ENCODE results near the gene AKR1C3. TPM values are rescaled to one million over a fixed set of nuclear protein-coding genes. Genes with fewer than 3 reads are reported as not detected.
"Not testable (repeated sequence)": the region's sequence is repeated elsewhere in the genome, so short reads cannot be mapped to it uniquely, and the experiment has no call there.

AKR1C3 gene
- polyA plus RNA-seq (ENCODE audit: low read depth in 6 of 6): 1 to 10 TPM in 1 of 6 donors, under 1 TPM in 4, not detected in 1; 0.29 to 1.6 (median 0.58) TPM

DNA sequence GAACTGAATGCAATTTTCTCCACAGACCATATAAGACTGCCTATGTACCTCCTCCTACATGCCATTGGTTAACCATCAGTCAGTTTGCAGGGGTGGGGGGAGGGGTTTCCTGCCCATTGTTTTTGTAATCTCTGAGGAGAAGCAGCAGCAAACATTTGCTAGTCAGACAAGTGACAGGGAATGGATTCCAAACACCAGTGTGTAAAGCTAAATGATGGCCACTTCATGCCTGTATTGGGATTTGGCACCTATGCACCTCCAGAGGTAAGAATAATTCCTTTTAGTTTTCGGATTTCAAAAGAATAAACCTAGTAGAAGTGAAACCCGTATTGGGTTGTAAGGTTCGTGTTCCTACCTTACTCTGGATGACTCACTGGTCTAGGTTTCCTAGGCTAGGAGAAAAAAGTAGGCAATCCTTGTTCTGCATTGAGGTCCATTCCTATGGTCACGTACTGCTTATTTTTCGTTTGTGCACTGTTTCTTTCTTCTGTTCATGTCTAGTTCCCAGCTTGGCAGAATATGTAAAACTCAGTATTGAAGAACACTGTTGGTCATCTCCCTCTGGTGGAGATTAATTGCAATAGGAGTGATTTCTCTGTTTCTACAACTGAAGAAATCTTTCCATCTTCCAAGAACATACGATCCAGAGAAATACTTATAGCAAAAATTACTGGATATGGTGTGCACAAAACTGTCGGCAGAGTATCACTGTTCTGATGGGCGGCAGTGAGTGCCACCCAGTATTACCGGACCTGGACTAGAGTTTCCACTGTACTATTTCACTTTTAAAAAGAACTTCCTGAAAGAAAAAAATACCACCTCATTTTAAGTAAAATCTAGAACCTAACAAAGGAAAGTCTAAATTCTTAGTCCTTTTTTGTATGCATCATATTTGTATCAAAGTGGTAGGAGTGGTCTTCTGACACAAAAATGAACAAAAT, at the start of gene AKR1C3:
TSS of gene AKR1C3 (plus strand) at position 150 of the 941 bp plus-strand sequence. CDS start at position 181, 31 bp downstream.
- Mint-ChIP-seq H3K36me3 (peaks cover 0 to 6% of the 10 kb centered on the region in 2 donors), H3K4me3 (peak within 1 kb of the TSS; percentile 31 to 76 (median 61)), H3K9me3 (peaks cover under 1 to 13% (median 4%) of the 10 kb centered on the region in 7 donors), H3K4me1 (peaks cover 2 to 6% (median 4%) of the 10 kb centered on the region in 3 donors), H3K27ac (no peak within 1 kb of the TSS), H3K27me3 (peaks cover 3 to 9% (median 6%) of the 10 kb centered on the region in 3 donors)
- DNase-seq (peak; percentile 2), ATAC-seq (ENCODE audit: low read depth in 2 of 2) (peak; percentile 23 to 50)

DNA sequence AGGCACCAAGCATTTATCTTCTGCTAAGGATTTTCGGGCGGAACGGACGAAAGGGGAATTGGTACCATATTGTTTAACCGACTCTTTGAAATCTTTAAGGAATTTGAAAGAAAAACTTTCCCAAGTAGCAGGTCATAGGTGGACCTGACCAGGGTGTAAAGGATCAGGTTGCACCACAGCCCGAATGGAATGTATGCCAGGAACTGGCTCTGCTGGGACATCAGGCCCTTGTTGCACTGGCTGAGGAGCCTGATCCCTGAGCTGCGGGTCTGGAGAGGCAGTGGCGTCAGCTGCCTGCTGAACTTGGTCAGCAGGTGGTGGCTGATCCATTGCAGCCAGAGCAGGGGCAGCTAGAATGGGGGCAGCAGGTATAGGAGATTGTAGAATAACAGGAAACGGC, 49.1 kb upstream of the AKR1C3 start:
- no peak overlapping the region for H3K27ac Mint-ChIP-seq

DNA sequence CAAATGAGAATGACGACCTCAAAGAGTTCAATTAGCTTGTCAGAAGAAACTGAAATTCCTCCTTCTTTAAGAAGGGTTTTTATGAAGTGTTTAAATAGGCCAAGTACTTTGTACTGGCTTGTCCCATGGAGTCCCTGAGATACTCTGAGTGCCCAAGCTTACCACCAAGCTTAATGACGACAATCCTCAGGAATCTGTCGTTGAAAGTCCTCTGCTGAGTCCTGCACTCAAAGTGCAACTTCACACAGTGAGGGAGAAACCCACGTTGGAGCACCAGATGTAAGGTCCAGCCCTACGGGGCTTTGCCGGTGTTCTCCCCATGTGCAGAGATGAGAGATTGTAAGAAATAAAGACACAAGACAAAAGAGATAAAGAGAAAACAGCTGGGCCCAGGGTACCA, 47.8 kb upstream of the AKR1C3 start:
- H3K4me3 Mint-ChIP-seq: no peak overlapping the region

More for the DNA sequence above, 49.1 kb upstream of the AKR1C3 start:
- no peak overlapping the region for H3K4me3 Mint-ChIP-seq
- DNase-seq (no peak), ATAC-seq (ENCODE audit: low read depth in 2 of 2) (no peak)
- peaks cover 0 to 4% (median 0%) of the 10 kb centered on the region in 7 donors for H3K9me3 Mint-ChIP-seq
- no peaks in the 10 kb centered on the region for H3K27me3 Mint-ChIP-seq
- peaks cover 0 to 6% (median 0%) of the 10 kb centered on the region in 3 donors for H3K4me1 Mint-ChIP-seq
- no peaks in the 10 kb centered on the region for H3K36me3 Mint-ChIP-seq

DNA sequence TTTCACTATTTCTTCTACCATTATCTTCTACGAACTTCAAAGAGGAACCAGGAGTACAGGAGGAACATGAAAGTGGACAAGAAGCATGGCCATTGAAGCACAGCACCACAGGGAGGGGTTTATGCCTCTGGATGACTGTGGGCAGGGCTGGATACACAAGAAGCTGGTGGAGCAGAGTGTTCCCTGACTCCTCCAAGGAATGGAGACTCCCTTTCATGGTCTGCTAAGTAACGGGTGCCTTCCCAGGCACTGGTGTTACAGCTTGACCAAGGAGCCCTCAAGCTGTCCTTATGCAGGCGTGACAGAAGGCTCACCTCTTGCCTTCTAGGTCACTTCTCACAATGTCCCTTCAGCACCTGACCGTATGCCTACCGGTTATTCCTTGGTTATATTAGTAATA, 47.2 kb upstream of the AKR1C3 start:
- H3K9me3 Mint-ChIP-seq; DNase-seq; ATAC-seq (ENCODE audit: low read depth in 2 of 2); H3K4me3 Mint-ChIP-seq; H3K4me1 Mint-ChIP-seq; H3K27ac Mint-ChIP-seq; H3K27me3 Mint-ChIP-seq; H3K36me3 Mint-ChIP-seq: not testable (repeated sequence)

More for the DNA sequence above, 47.8 kb upstream of the AKR1C3 start:
- no peak for ATAC-seq (ENCODE audit: low read depth in 2 of 2)
- Mint-ChIP-seq H3K36me3 (no peaks in the 10 kb centered on the region), H3K27ac (no peak overlapping the region), H3K9me3 (peaks cover 0 to 2% (median 0%) of the 10 kb centered on the region in 7 donors), H3K4me1 (peaks cover 0 to 6% (median 0%) of the 10 kb centered on the region in 3 donors), H3K27me3 (no peaks in the 10 kb centered on the region)
- no peak for DNase-seq

- H3K9me3 Mint-ChIP-seq: peaks cover 0 to 8% (median 2%) of the 10 kb centered on the region in 7 donors
- DNase-seq (no peak), ATAC-seq (ENCODE audit: low read depth in 2 of 2) (no peak)
- H3K27me3 Mint-ChIP-seq: no peaks in the 10 kb centered on the region
- no peaks in the 10 kb centered on the region for H3K36me3 Mint-ChIP-seq
- H3K4me1 Mint-ChIP-seq: peaks cover 0 to 6% (median 0%) of the 10 kb centered on the region in 3 donors
- H3K27ac Mint-ChIP-seq: no peak overlapping the region
- no peak overlapping the region for H3K4me3 Mint-ChIP-seq
Measured at GRCh38 chr10:5047912-5048628, 46.1 kb upstream of the AKR1C3 start.

DNA sequence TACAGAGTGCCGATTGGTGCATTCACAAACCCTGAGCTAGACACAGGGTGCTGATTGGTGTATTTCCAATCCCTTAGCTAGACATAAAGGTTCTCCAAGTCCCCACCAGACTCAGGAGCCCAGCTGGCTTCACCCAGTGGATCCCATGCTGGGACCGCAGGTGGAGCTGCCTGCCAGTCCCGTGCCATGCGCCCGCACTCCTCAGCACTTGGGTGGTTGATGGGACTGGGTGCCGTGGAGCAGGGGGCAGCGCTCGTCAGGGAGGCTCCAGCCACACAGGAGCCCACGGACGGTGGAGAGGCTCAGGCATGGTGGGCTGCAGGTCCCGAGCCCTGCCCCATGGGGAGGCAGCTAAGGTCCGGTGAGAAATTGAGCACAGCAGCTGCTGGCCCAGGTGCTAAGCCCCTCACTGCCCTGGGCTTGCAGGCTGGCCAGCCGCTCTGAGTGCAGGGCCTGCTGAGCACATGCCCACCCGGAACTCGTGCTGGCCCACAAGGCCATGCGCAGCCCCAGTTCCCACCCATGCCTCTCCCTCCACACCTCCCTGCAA, 41.2 kb upstream of the AKR1C3 start:
- H3K4me3 Mint-ChIP-seq; H3K27me3 Mint-ChIP-seq; H3K4me1 Mint-ChIP-seq; H3K27ac Mint-ChIP-seq; DNase-seq; H3K36me3 Mint-ChIP-seq; H3K9me3 Mint-ChIP-seq; ATAC-seq (ENCODE audit: low read depth in 2 of 2): not testable (repeated sequence)

DNA sequence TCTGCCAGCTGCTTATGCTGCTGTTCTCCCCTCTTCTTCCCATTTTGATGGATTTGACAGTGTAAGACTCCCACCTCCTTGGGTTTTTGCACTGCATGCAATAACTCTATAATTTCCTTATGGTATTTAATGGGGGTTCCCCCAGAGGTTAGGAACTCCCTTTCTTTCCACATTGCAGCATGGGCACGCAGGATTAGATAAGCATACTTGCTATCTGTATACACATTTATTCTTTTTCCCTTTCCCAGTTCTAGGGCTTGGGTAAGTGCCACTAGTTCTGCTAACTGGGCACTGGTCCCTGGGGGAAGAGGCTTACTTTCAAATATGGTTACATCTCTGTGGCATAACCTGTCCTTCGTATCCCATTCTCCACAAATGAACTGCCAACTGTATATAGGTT, 39.4 kb upstream of the AKR1C3 start:
- H3K4me3 Mint-ChIP-seq; H3K36me3 Mint-ChIP-seq; ATAC-seq (ENCODE audit: low read depth in 2 of 2); H3K4me1 Mint-ChIP-seq; H3K27me3 Mint-ChIP-seq; H3K9me3 Mint-ChIP-seq; DNase-seq: not testable (repeated sequence)
- H3K27ac Mint-ChIP-seq: peak overlapping the region in 1 of 6 donors; percentile 4

- not testable (repeated sequence) for H3K36me3 Mint-ChIP-seq; H3K4me3 Mint-ChIP-seq; H3K27me3 Mint-ChIP-seq; H3K4me1 Mint-ChIP-seq; H3K27ac Mint-ChIP-seq; ATAC-seq (ENCODE audit: low read depth in 2 of 2); DNase-seq; H3K9me3 Mint-ChIP-seq
Measured at GRCh38 chr10:5059267-5059666, 34.9 kb upstream of the AKR1C3 start.

DNA sequence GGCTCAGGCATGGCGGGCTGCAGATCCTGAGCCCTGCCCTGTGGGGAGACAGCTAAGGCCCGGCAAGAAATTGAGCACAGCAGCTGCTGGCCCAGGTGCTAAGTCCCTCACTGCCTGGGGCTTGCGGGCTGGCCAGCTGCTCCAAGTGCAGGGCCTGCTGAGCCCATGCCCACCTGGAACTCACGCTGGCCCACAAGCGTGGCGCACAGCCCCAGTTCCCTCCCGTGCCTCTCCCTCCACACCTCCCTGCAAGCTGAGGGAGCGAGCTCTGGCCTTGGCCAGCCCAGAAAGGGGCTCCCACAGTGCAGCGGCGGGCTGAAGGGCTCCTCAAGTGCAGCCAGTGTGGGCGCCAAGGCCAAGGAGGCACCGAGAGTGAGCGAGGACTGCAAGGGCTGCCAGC, 33.4 kb upstream of the AKR1C3 start:
- not testable (repeated sequence) for H3K27ac Mint-ChIP-seq; H3K4me3 Mint-ChIP-seq; H3K9me3 Mint-ChIP-seq; DNase-seq; H3K27me3 Mint-ChIP-seq; ATAC-seq (ENCODE audit: low read depth in 2 of 2); H3K4me1 Mint-ChIP-seq; H3K36me3 Mint-ChIP-seq

- no peak for DNase-seq
- Mint-ChIP-seq H3K36me3 (no peaks in the 10 kb centered on the region), H3K27me3 (no peaks in the 10 kb centered on the region), H3K9me3 (peaks cover 0 to 7% (median 4%) of the 10 kb centered on the region in 7 donors), H3K4me3 (peak overlapping the region in 1 of 8 donors; percentile 17), H3K27ac (no peak overlapping the region), H3K4me1 (peaks cover 0 to 9% (median 4%) of the 10 kb centered on the region in 3 donors)
- ATAC-seq (ENCODE audit: low read depth in 2 of 2): no peak
Measured at GRCh38 chr10:5064656-5065055, 29.6 kb upstream of the AKR1C3 start.

- Mint-ChIP-seq H3K27me3 (no peaks in the 10 kb centered on the region), H3K27ac (peak overlapping the region in 1 of 6 donors; percentile 44), H3K4me1 (peaks cover 0 to 9% (median 4%) of the 10 kb centered on the region in 3 donors), H3K36me3 (no peaks in the 10 kb centered on the region), H3K4me3 (no peak overlapping the region), H3K9me3 (peaks cover 0 to 19% (median 5%) of the 10 kb centered on the region in 7 donors)
- DNase-seq (no peak), ATAC-seq (ENCODE audit: low read depth in 2 of 2) (no peak)
Measured at GRCh38 chr10:5068274-5068984, 25.8 kb upstream of the AKR1C3 start.

- DNase-seq (no peak), ATAC-seq (ENCODE audit: low read depth in 2 of 2) (no peak)
- peaks cover 0 to 19% (median 7%) of the 10 kb centered on the region in 7 donors for H3K9me3 Mint-ChIP-seq
- no peaks in the 10 kb centered on the region for H3K27me3 Mint-ChIP-seq
- no peaks in the 10 kb centered on the region for H3K4me1 Mint-ChIP-seq
- H3K27ac Mint-ChIP-seq: no peak overlapping the region
- H3K36me3 Mint-ChIP-seq: no peaks in the 10 kb centered on the region
- no peak overlapping the region for H3K4me3 Mint-ChIP-seq
Measured at GRCh38 chr10:5070648-5071410, 23.4 kb upstream of the AKR1C3 start.

All from naive B cell (primary cell).